K562 (cell line): ENCODE measurements around the gene PRDX2. TPM values are rescaled to one million over a fixed set of nuclear protein-coding genes. Genes with fewer than 3 reads are reported as not detected.

Source experiments
- ATAC-seq: fragments of 200-7000 bp; cut with Tn5 transposase; 3 replicates; pipeline ENCODE4 v1.9.1; 2020; ENCODE audit warnings: moderate library complexity
- BruUV-seq: library from RNA; stranded (reverse); fragments of 400-500 nt; replicated peaks from 2 replicates; lab custom pipeline; 2021; lab: Mats Ljungman, UMichigan
- CTCF ChIA-PET: fragments of 300-600 bp; formaldehyde crosslinking; extraction: SDS; loops from one replicate; lab custom pipeline; 2021; ENCODE audit warnings: low intra/inter-chr PET ratio; lab: Yijun Ruan, JAX
- POLR2A ChIA-PET: fragments of 300-600, 350-650 bp; sonication (Branson Sonifier 250); formaldehyde crosslinking; extraction: SDS; loops from one replicate; lab custom pipeline; 2021; ENCODE audit warnings: antibody characterized with exemption, inconsistent platforms; lab: Yijun Ruan, JAX
- DNase-seq, 4 experiments: peaks; one replicate each; pipeline versions ENCODE4 v3.0.0 to v3.0.0-alpha.2; 2011 to 2018; ENCODE audit warnings: low spot score in 3 of 4, mixed read lengths in 3 of 4; ENCODE audit errors: extremely low read depth in 1 of 4
- FAIRE-seq: peaks from 2 replicates; lab custom pipeline; 2011; peaks lifted over from hg19 to GRCh38; lab: Jason Lieb, UNC
- H2AFZ ChIP-seq: 2 replicates; pipeline ENCODE4 v1.6.0; 2011; ENCODE audit warnings: low read depth, low read length, control low read depth, inconsistent platforms
- H3K27ac ChIP-seq: fragments of 200-600 bp; 3 replicates; pipeline ENCODE4 v1.8.0; 2011; ENCODE audit warnings: low read depth, mild to moderate bottlenecking, control low read depth, inconsistent platforms, low read length, moderate library complexity, mixed read lengths; ENCODE audit errors: extremely low read depth
- H3K27me3 ChIP-seq, 2 experiments: fragments of 300-600 bp in 1 of 2; 2 replicates in 1 of 2; 3 replicates in 1 of 2; pipeline versions ENCODE4 v1.6.0 to v1.8.0; 2011; ENCODE audit warnings: inconsistent platforms in 2 of 2, low read length in 2 of 2, mild to moderate bottlenecking in 1 of 2, mixed read lengths in 1 of 2, moderate library complexity in 1 of 2; ENCODE audit not compliant: control insufficient read depth in 2 of 2, insufficient read depth in 2 of 2
- H3K36me3 ChIP-seq: fragments of 300-600 bp; 3 replicates; pipeline ENCODE4 v1.8.0; 2011; ENCODE audit warnings: mild to moderate bottlenecking, low read length, inconsistent platforms; ENCODE audit not compliant: control insufficient read depth, insufficient read depth
- H3K4me1 ChIP-seq, 2 experiments: fragments of 200-600 bp in 1 of 2; replicated peaks in 1 of 2; 2 replicates in 1 of 2; 3 replicates in 1 of 2; pipeline versions ENCODE4 v1.5.1 to v1.8.0; 2011; ENCODE audit warnings: inconsistent platforms in 2 of 2, low read length in 2 of 2, mild to moderate bottlenecking in 1 of 2, mixed read lengths in 1 of 2, moderate library complexity in 1 of 2; ENCODE audit not compliant: control insufficient read depth in 2 of 2, insufficient read depth in 2 of 2
- H3K4me2 ChIP-seq: 2 replicates; pipeline ENCODE4 v1.6.1; 2011; ENCODE audit warnings: low read length, control low read depth, inconsistent platforms, mixed read lengths; ENCODE audit not compliant: insufficient read depth
- H3K4me3 ChIP-seq: fragments of 200-600 bp; sonication (generic), shearing (Covaris generic); 2 replicates; pipeline ENCODE4 v1.5.1; 2016; ENCODE audit warnings: control low read depth, inconsistent platforms
- H3K79me2 ChIP-seq: fragments of 200-600 bp; 3 replicates; pipeline ENCODE4 v1.8.0; 2011; ENCODE audit warnings: low read length, inconsistent platforms; ENCODE audit not compliant: control insufficient read depth, insufficient read depth
- H3K9ac ChIP-seq, 2 experiments: 2 replicates each; pipeline versions ENCODE4 v1.6.0 to v1.6.1; 2011; ENCODE audit warnings: low read depth in 2 of 2, low read length in 2 of 2, control low read depth in 1 of 2, inconsistent platforms in 1 of 2, mild to moderate bottlenecking in 1 of 2, mixed read lengths in 1 of 2; ENCODE audit not compliant: insufficient read depth in 1 of 2
- H3K9me1 ChIP-seq: one replicate; pipeline ENCODE4 v1.6.0; 2011; ENCODE audit warnings: inconsistent platforms, mild to moderate bottlenecking, low read length, moderate library complexity; ENCODE audit not compliant: control insufficient read depth, insufficient read depth
- H3K9me3 ChIP-seq: replicated peaks from 2 replicates; pipeline ENCODE4 v1.5.1; 2011; ENCODE audit warnings: low read depth, low read length, inconsistent platforms; ENCODE audit not compliant: control insufficient read depth, insufficient read depth
- H4K20me1 ChIP-seq: replicated peaks from 2 replicates; pipeline ENCODE4 v1.6.1; 2011; ENCODE audit warnings: low read length, inconsistent platforms, mixed read lengths; ENCODE audit not compliant: control insufficient read depth, insufficient read depth
- CBFA2T2 ChIP-seq: fragments of 450-650 bp; conservative IDR thresholded peaks from 2 replicates; pipeline ENCODE4 v1.6.1; 2017; ENCODE audit warnings: mild to moderate bottlenecking
- CBFA2T3 ChIP-seq: fragments of 450-650 bp; IDR thresholded peaks from 2 replicates; pipeline ENCODE4 v1.6.1; 2017
- DPF2 ChIP-seq: fragments of 450-650 bp; IDR thresholded peaks from 2 replicates; pipeline ENCODE4 v1.6.1; 2016
- ETV1 ChIP-seq: fragments of 450-650 bp; conservative IDR thresholded peaks from 2 replicates; pipeline ENCODE4 v1.6.1; 2016; ENCODE audit warnings: missing genetic modification characterization, control low read depth, low read depth, missing compliant biosample characterization
- FIP1L1 ChIP-seq: fragments of 200-400 bp; formaldehyde crosslinking; IDR thresholded peaks from 2 replicates; pipeline ENCODE4 v1.6.1; 2018; ENCODE audit warnings: mild to moderate bottlenecking, low read depth, low read length; ENCODE audit not compliant: poor library complexity, severe bottlenecking
- GATAD2A ChIP-seq: fragments of 450-650 bp; IDR thresholded peaks from 2 replicates; pipeline ENCODE4 v1.6.1; 2017
- HDGF ChIP-seq: fragments of 450-650 bp; IDR thresholded peaks from 2 replicates; pipeline ENCODE4 v1.6.1; 2016
- ILF3 ChIP-seq: fragments of 450-650 bp; IDR thresholded peaks from 2 replicates; pipeline ENCODE4 v1.6.1; 2018; ENCODE audit warnings: antibody characterized with exemption, mild to moderate bottlenecking, moderate library complexity, borderline replicate concordance
- JUN ChIP-seq, 2 experiments: sonication (generic) in 1 of 2; formaldehyde crosslinking in 1 of 2; IDR thresholded peaks; 2 replicates each; pipeline versions ENCODE4 v1.6.1 to v1.8.0; 2012 to 2022; ENCODE audit warnings: borderline replicate concordance in 2 of 2, mild to moderate bottlenecking in 2 of 2, improper control_type of control experiment in 1 of 2, low read depth in 1 of 2, low read length in 1 of 2, missing genetic modification reagents in 1 of 2
- JUND ChIP-seq, 2 experiments: IDR thresholded peaks; 2 replicates in 1 of 2; 3 replicates in 1 of 2; pipeline ENCODE4 v1.6.1; 2011; ENCODE audit warnings: borderline replicate concordance in 2 of 2, low read depth in 2 of 2, low read length in 2 of 2, improper control_type of control experiment in 1 of 2, missing biosample characterization in 1 of 2, missing genetic modification characterization in 1 of 2, missing genetic modification reagents in 1 of 2
- KDM1A ChIP-seq, 2 experiments: fragments of 450-650 bp; IDR thresholded peaks; 2 replicates each; pipeline ENCODE4 v1.6.1; 2016; ENCODE audit warnings: mild to moderate bottlenecking in 2 of 2
- PHB ChIP-seq: fragments of 250-450 bp; sonication (Bioruptor Pico); IDR thresholded peaks from 2 replicates; pipeline ENCODE4 v1.5.0; 2021
- RBM17 ChIP-seq: fragments of 200-400 bp; formaldehyde crosslinking; IDR thresholded peaks from 2 replicates; pipeline ENCODE4 v1.6.1; 2017; ENCODE audit warnings: low read depth, mild to moderate bottlenecking, low read length, borderline replicate concordance
- RBM25 ChIP-seq: fragments of 200-400 bp; formaldehyde crosslinking; IDR thresholded peaks from 2 replicates; pipeline ENCODE4 v1.6.1; 2018; ENCODE audit warnings: low read length, low read depth, moderate library complexity; ENCODE audit not compliant: severe bottlenecking
- ZFP36 ChIP-seq: fragments of 150-350 bp; IDR thresholded peaks from 2 replicates; pipeline ENCODE4 v1.6.1; 2018; ENCODE audit warnings: low read length, low read depth; ENCODE audit not compliant: partially characterized antibody
- ZNF24 ChIP-seq: fragments of 450-650 bp; IDR thresholded peaks from 2 replicates; pipeline ENCODE4 v1.6.1; 2016
- WGBS: fragments of 100-300 bp; shearing (Covaris generic); methylation state at CpG from one replicate; pipeline ENCODE4 v1.1.6; 2016; ENCODE audit warnings: low coverage, mixed read lengths; ENCODE audit not compliant: insufficient coverage; ENCODE audit errors: missing lambda C conversion rate; 5-methylcytosine and 5-hydroxymethylcytosine counted together
- in situ Hi-C: fragments of 300-500 bp; cut with MboI; formaldehyde crosslinking; loops from 4 replicates; pipeline ENCODE4 v1.15.0; 2018; ENCODE audit warnings: inconsistent platforms, mixed read lengths
- intact Hi-C: fragments of 100-400 bp; cut with micrococcal nuclease; formaldehyde crosslinking; loops from 2 replicates; pipeline ENCODE4 v1.14.2; 2022
- polyA plus RNA-seq, 8 experiments: library from polyadenylated mRNA; depleted of rRNA in 4 of 8; stranded (reverse) in 5 of 8; unstranded in 3 of 8; fragments of >200 nt; fragmentation: Nextera tagmentation in 2 of 8; fragmentation: Illumina TruSeq in 1 of 8; extraction: Ambion mirVana in 2 of 8; extraction: Trizol in 1 of 8; gene quantifications; 2 replicates each; pipeline versions ENCODE4 v1.2.1 to v1.2.3, GENCODE V29; 2011 to 2014; ENCODE audit warnings: inconsistent platforms in 1 of 8, missing spikeins in 1 of 8
- total RNA-seq, 7 experiments: library from RNA; depleted of rRNA in 6 of 7; stranded (reverse); fragments of >200 nt in 6 of 7; fragmentation: Illumina TruSeq in 2 of 7; extraction: Trizol in 2 of 7; gene quantifications; 2 replicates each; pipeline versions ENCODE4 v1.2.1 to v1.2.3, GENCODE V29; 2011 to 2021; ENCODE audit warnings: low replicate concordance in 1 of 7
- TF ChIP-seq, protein P1 (sequence below), 2 experiments: fragments of 450-650 bp in 1 of 2; sonication (generic) in 1 of 2; formaldehyde crosslinking in 1 of 2; IDR thresholded peaks in 1 of 2; conservative IDR thresholded peaks in 1 of 2; 2 replicates each; pipeline versions ENCODE4 v1.6.1 to v1.8.1; 2016 to 2023; ENCODE audit warnings: mild to moderate bottlenecking in 2 of 2, moderate library complexity in 2 of 2, inconsistent platforms in 1 of 2, missing genetic modification reagents in 1 of 2
- TF ChIP-seq, protein P2 (sequence below): sonication (generic); formaldehyde crosslinking; IDR thresholded peaks from 2 replicates; pipeline ENCODE4 v1.8.0; 2022; ENCODE audit warnings: missing genetic modification reagents, mild to moderate bottlenecking, borderline replicate concordance

PRDX2 gene
- total and polyA plus RNA-seq, 9 of the 15 experiments (the other 6 are each of a cell fraction or from before 2014, with no cell fraction given) = 206 to 1,183 (median 415) TPM

GRCh38 chr19:12837225-12837624 lies 35.6 kb upstream of the PRDX2 start:
- 54% methylated on average over 4 of the region's 4 CpGs for WGBS
- Histone ChIP-seq H3K9ac (no peak overlapping the region), H3K9me3 (no peaks in the 10 kb centered on the region), H3K4me1 (peaks cover 53 to 72% of the 10 kb centered on the region in 2 experiments), H2AFZ (no peak overlapping the region), H3K4me2 (no peak overlapping the region), H3K4me3 (no peak overlapping the region), H4K20me1 (peaks cover 15% of the 10 kb centered on the region), H3K27ac (no peak overlapping the region), H3K9me1 (no peaks in the 10 kb centered on the region), H3K27me3 (no peaks in the 10 kb centered on the region; a peak in 1 of 5 replicates), H3K36me3 (peaks cover 2% of the 10 kb centered on the region; the same call in 1 of the 3 replicates), H3K79me2 (peaks cover 20% of the 10 kb centered on the region)
- DNase-seq = peak in 3 of 4 experiments; percentile 39 to 47 (median 44)
- POLR2A ChIA-PET = interaction anchor here (0.9 kb wide), 1 partner anchor 70 kb away, joined by 4 read pairs; no protein-coding TSS in a partner anchor
- intact Hi-C loops (loop anchor here (5.0 kb wide), 1 partner anchor 50 kb away; the partner anchor contains the start of gene KLF1), in situ Hi-C loops (no loop called here)
- peak; percentile 15 for FAIRE-seq
- no peak for ATAC-seq
- TF ChIP-seq HDGF (no peak), ZNF24 (peak; percentile 94), DPF2 (peak; percentile 45), CBFA2T2 (0 out of 2 replicates have a peak, but pooled peaks have one; percentile 2), JUND (IDR thresholded peaks at IDR 0.05; ENCODE audit: borderline replicate concordance, low read depth, low read length) (peak; percentile 54), JUND (tag; IDR thresholded peaks at IDR 0.05; ENCODE audit: borderline replicate concordance, low read depth, low read length) (no peak), CBFA2T3 (0 out of 2 replicates have a peak, but pooled peaks have one; percentile 13), ILF3 (no peak), KDM1A (IDR thresholded peaks at IDR 0.05) (peak; percentile 78 to 80), PHB (CRISPR knock-in tag) (no peak), RBM17 (no peak), ETV1 (tag) (no peak), JUN (IDR thresholded peaks at IDR 0.05; ENCODE audit: borderline replicate concordance, low read depth, low read length) (0 out of 2 replicates have a peak, but pooled peaks have one; percentile 23), JUN (CRISPR knock-in tag; IDR thresholded peaks at IDR 0.05; ENCODE audit: borderline replicate concordance) (no peak), FIP1L1 (no peak), RBM25 (peak; percentile 14), ZFP36 (peak; percentile 60), GATAD2A (no peak)
- TF ChIP-seq, protein P1, sequence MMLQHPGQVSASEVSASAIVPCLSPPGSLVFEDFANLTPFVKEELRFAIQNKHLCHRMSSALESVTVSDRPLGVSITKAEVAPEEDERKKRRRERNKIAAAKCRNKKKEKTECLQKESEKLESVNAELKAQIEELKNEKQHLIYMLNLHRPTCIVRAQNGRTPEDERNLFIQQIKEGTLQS (IDR thresholded peaks at IDR 0.05) = peak; percentile 78
- TF ChIP-seq, protein P1 (CRISPR knock-in tag; conservative IDR thresholded peaks at IDR 0.05) = no peak
- TF ChIP-seq, protein P2, sequence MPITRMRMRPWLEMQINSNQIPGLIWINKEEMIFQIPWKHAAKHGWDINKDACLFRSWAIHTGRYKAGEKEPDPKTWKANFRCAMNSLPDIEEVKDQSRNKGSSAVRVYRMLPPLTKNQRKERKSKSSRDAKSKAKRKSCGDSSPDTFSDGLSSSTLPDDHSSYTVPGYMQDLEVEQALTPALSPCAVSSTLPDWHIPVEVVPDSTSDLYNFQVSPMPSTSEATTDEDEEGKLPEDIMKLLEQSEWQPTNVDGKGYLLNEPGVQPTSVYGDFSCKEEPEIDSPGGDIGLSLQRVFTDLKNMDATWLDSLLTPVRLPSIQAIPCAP (CRISPR knock-in tag) = no peak
- BruUV-seq = no TSS peak
- CTCF ChIA-PET = no interaction called here
